Measurements from ENCODE around the gene SCAMP5. TPM values are rescaled to one million over a fixed set of nuclear protein-coding genes. Genes with fewer than 3 reads are reported as not detected.

Gene SCAMP5
- total RNA-seq, 1 experiment from 2014 or later, result 70.1 TPM

DNA sequence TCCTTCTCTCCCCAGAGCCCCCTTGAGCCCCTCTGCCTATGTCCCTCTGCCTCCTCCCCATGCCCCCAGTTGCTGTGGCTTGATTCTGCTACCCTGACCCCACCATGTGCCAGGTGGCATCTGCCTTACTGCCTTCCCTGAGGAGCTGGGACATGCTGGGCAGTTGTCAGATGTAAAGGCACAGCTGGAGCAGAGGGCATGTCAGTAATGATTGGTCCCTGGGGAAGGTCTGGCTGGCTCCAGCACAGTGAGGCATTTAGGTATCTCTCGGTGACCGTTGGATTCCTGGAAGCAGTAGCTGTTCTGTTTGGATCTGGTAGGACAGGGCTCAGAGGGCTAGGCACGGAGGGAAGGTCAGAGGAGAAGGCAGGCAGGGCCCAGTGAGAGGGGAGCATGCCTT, 24.6 kb downstream of the SCAMP5 start:
- ChIA-PET CTCF (no interaction called here), POLR2A (interaction anchor here (0.6 kb wide), 1 partner anchor 26 kb away, joined by 3 read pairs; no protein-coding TSS in a partner anchor)
- no peak for TF ChIP-seq ZNF425 (CRISPR knock-in tag; conservative IDR thresholded peaks at IDR 0.05)
- TF ChIP-seq, protein P1, sequence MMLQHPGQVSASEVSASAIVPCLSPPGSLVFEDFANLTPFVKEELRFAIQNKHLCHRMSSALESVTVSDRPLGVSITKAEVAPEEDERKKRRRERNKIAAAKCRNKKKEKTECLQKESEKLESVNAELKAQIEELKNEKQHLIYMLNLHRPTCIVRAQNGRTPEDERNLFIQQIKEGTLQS (CRISPR knock-in tag; conservative IDR thresholded peaks at IDR 0.05), result no peak
- no peak for TF ChIP-seq TCF7 (CRISPR knock-in tag; IDR thresholded peaks at IDR 0.05; ENCODE audit: low read depth)
- TF ChIP-seq ARID4B (CRISPR knock-in tag; IDR thresholded peaks at IDR 0.05; ENCODE audit: borderline replicate concordance), result no peak
- no peak for TF ChIP-seq ZNF416 (CRISPR knock-in tag; IDR thresholded peaks at IDR 0.05)
- no peak for TF ChIP-seq ERG (CRISPR knock-in tag; IDR thresholded peaks at IDR 0.05)
- no peak for TF ChIP-seq FOXK1 (CRISPR knock-in tag; IDR thresholded peaks at IDR 0.05)
- Mint-ChIP-seq H3K4me1 (peaks cover 5% of the 10 kb centered on the region), H3K27ac (no peak overlapping the region), H3K36me3 (peaks cover 11% of the 10 kb centered on the region; the same call in 1 of the 2 replicates), H3K4me3 (no peak overlapping the region), H3K9me3 (no peaks in the 10 kb centered on the region), H3K27me3 (ENCODE audit: low read depth) (no peaks in the 10 kb centered on the region)
- ATAC-seq (no peak), DNase-seq (ENCODE audit: low spot score) (no peak)

- H3K9me3 Mint-ChIP-seq, result no peaks in the 10 kb centered on the region
- H3K4me3 Mint-ChIP-seq, result no peak overlapping the region
- ChIA-PET CTCF (interaction anchor here (0.5 to 0.9 kb wide), 2 partner anchors 180 to 554 kb away, joined by 3 read pairs; partner anchors contain the start of gene C15orf39), POLR2A (no interaction called here)
- H3K27ac Mint-ChIP-seq, result no peak overlapping the region
- peaks cover 11% of the 10 kb centered on the region; the same call in 1 of the 2 replicates for H3K36me3 Mint-ChIP-seq
- peaks cover 10% of the 10 kb centered on the region for H3K4me1 Mint-ChIP-seq
- DNase-seq (ENCODE audit: low spot score), result no peak
- TF ChIP-seq ATF1 (CRISPR knock-in tag; IDR thresholded peaks at IDR 0.05) (no peak), ZNF423 (CRISPR knock-in tag; IDR thresholded peaks at IDR 0.05) (no peak), CREM (CRISPR knock-in tag; IDR thresholded peaks at IDR 0.05) (no peak)
- TF ChIP-seq, protein P2, sequence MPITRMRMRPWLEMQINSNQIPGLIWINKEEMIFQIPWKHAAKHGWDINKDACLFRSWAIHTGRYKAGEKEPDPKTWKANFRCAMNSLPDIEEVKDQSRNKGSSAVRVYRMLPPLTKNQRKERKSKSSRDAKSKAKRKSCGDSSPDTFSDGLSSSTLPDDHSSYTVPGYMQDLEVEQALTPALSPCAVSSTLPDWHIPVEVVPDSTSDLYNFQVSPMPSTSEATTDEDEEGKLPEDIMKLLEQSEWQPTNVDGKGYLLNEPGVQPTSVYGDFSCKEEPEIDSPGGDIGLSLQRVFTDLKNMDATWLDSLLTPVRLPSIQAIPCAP (CRISPR knock-in tag; IDR thresholded peaks at IDR 0.05), result no peak
- no peak for ATAC-seq
- H3K27me3 Mint-ChIP-seq (ENCODE audit: low read depth), result no peaks in the 10 kb centered on the region
Measured at GRCh38 chr15:75021341-75021740, 26.0 kb downstream of the SCAMP5 start.

GRCh38 chr15:75022783-75023180, 27.4 kb downstream of the SCAMP5 start:
- CTCF ChIA-PET, result interaction anchor here (0.6 to 1.7 kb wide), 16 partner anchors 11 to 346 kb away, joined by 3 to 14 read pairs (median 6); partner anchors contain the start of genes C15orf39, MAN2C1, RPP25 and SCAMP5
- ATAC-seq, result no peak
- TF ChIP-seq ZNF416 (CRISPR knock-in tag; IDR thresholded peaks at IDR 0.05) (no peak), FOXJ3 (CRISPR knock-in tag; IDR thresholded peaks at IDR 0.05; ENCODE audit: borderline replicate concordance) (no peak), JAZF1 (CRISPR knock-in tag; IDR thresholded peaks at IDR 0.05) (no peak), AR (CRISPR knock-in tag; IDR thresholded peaks at IDR 0.05) (no peak), ETV6 (CRISPR knock-in tag; IDR thresholded peaks at IDR 0.05) (no peak)
- TF ChIP-seq, protein P3, sequence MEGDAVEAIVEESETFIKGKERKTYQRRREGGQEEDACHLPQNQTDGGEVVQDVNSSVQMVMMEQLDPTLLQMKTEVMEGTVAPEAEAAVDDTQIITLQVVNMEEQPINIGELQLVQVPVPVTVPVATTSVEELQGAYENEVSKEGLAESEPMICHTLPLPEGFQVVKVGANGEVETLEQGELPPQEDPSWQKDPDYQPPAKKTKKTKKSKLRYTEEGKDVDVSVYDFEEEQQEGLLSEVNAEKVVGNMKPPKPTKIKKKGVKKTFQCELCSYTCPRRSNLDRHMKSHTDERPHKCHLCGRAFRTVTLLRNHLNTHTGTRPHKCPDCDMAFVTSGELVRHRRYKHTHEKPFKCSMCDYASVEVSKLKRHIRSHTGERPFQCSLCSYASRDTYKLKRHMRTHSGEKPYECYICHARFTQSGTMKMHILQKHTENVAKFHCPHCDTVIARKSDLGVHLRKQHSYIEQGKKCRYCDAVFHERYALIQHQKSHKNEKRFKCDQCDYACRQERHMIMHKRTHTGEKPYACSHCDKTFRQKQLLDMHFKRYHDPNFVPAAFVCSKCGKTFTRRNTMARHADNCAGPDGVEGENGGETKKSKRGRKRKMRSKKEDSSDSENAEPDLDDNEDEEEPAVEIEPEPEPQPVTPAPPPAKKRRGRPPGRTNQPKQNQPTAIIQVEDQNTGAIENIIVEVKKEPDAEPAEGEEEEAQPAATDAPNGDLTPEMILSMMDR (IDR thresholded peaks at IDR 0.05), result no peak

More at GRCh38 chr15:75022783-75023180, 27.4 kb downstream of the SCAMP5 start:
- Mint-ChIP-seq H3K27ac (no peak overlapping the region), H3K36me3 (peaks cover 11% of the 10 kb centered on the region; the same call in 1 of the 2 replicates), H3K4me1 (peaks cover 12% of the 10 kb centered on the region), H3K4me3 (peak overlapping the region; percentile 96), H3K9me3 (no peaks in the 10 kb centered on the region), H3K27me3 (ENCODE audit: low read depth) (no peaks in the 10 kb centered on the region)
- DNase-seq (ENCODE audit: low spot score), result no peak
- POLR2A ChIA-PET, result interaction anchor here (0.5 to 1.6 kb wide), 9 partner anchors 11 to 433 kb away, joined by 3 to 10 read pairs (median 4); partner anchors contain the start of gene SCAMP5

All from WTC11 (cell line).